K562 (cell line): ENCODE data around the gene PTPN7. TPM values are rescaled to one million over a fixed set of nuclear protein-coding genes. Genes with fewer than 3 reads are reported as not detected.

ENCODE experiments used
- ARNT ChIP-seq, 2 experiments: fragments of 450-650 bp; IDR thresholded peaks; 2 replicates each; pipeline ENCODE4 v1.6.1; 2016; ENCODE audit warnings: mild to moderate bottlenecking in 1 of 2
- CBFB ChIP-seq: sonication (generic); formaldehyde crosslinking; IDR thresholded peaks from 2 replicates; pipeline ENCODE4 v1.4.0; 2020; ENCODE audit warnings: mild to moderate bottlenecking, missing genetic modification reagents
- ELF2 ChIP-seq: fragments of 250-450 bp; sonication (Bioruptor Pico); IDR thresholded peaks from 2 replicates; pipeline ENCODE4 v1.5.0; 2021; ENCODE audit warnings: mild to moderate bottlenecking
- ELF4 ChIP-seq: fragments of 450-650 bp; formaldehyde crosslinking; IDR thresholded peaks from 2 replicates; pipeline ENCODE4 v1.4.0; 2022; ENCODE audit warnings: missing genetic modification characterization
- HDAC2 ChIP-seq: fragments of 450-650 bp; IDR thresholded peaks from 2 replicates; pipeline ENCODE4 v1.6.1; 2016; ENCODE audit warnings: mild to moderate bottlenecking
- NCOA4 ChIP-seq: fragments of 450-650 bp; IDR thresholded peaks from 2 replicates; pipeline ENCODE4 v1.6.1; 2018; ENCODE audit warnings: mild to moderate bottlenecking; ENCODE audit not compliant: partially characterized antibody
- NONO ChIP-seq, 2 experiments: fragments of 200-400 bp in 1 of 2; fragments of 450-650 bp in 1 of 2; formaldehyde crosslinking in 1 of 2; IDR thresholded peaks; 2 replicates each; pipeline ENCODE4 v1.6.1; 2017; ENCODE audit warnings: low read depth in 2 of 2, mild to moderate bottlenecking in 2 of 2, moderate library complexity in 2 of 2, low read length in 1 of 2
- PHB ChIP-seq: fragments of 250-450 bp; sonication (Bioruptor Pico); IDR thresholded peaks from 2 replicates; pipeline ENCODE4 v1.5.0; 2021
- RHOXF2B ChIP-seq: fragments of 250-450 bp; sonication (Bioruptor Pico); conservative IDR thresholded peaks from 2 replicates; pipeline ENCODE4 v1.5.1; 2021
- SMARCA5 ChIP-seq: fragments of 450-650 bp; IDR thresholded peaks from 2 replicates; pipeline ENCODE4 v1.6.1; 2016
- TAF15 ChIP-seq: fragments of 200-400 bp; formaldehyde crosslinking; IDR thresholded peaks from 2 replicates; pipeline ENCODE4 v1.6.1; 2017; ENCODE audit warnings: mild to moderate bottlenecking, low read depth, low read length, moderate library complexity
- TAF7 ChIP-seq: fragments of 450-650 bp; IDR thresholded peaks from 2 replicates; pipeline ENCODE4 v1.6.1; 2016; ENCODE audit warnings: missing genetic modification characterization, missing compliant biosample characterization
- TAF9B ChIP-seq: fragments of 450-650 bp; IDR thresholded peaks from 2 replicates; pipeline ENCODE4 v1.6.1; 2018; ENCODE audit warnings: mild to moderate bottlenecking; ENCODE audit not compliant: partially characterized antibody
- TFAM ChIP-seq: fragments of 250-450 bp; sonication (Bioruptor Pico); conservative IDR thresholded peaks from 2 replicates; pipeline ENCODE4 v1.5.0; 2021; ENCODE audit warnings: mild to moderate bottlenecking, moderate library complexity
- TGIF2 ChIP-seq: sonication (generic); formaldehyde crosslinking; IDR thresholded peaks from 2 replicates; pipeline ENCODE4 v1.8.1; 2022; ENCODE audit warnings: mild to moderate bottlenecking, missing genetic modification reagents, moderate library complexity
- TRIM24 ChIP-seq, 2 experiments: fragments of 450-650 bp; IDR thresholded peaks; 2 replicates each; pipeline ENCODE4 v1.6.1; 2016
- YBX1 ChIP-seq: fragments of 450-650 bp; IDR thresholded peaks from 2 replicates; pipeline ENCODE4 v1.7.1; 2016; ENCODE audit warnings: mild to moderate bottlenecking
- ZBTB8A ChIP-seq: fragments of 450-650 bp; IDR thresholded peaks from 2 replicates; pipeline ENCODE4 v1.6.1; 2018; ENCODE audit warnings: mild to moderate bottlenecking, moderate library complexity; ENCODE audit not compliant: partially characterized antibody
- ZNF134 ChIP-seq: fragments of 250-450 bp; sonication (Bioruptor Pico); conservative IDR thresholded peaks from 2 replicates; pipeline ENCODE4 v1.4.0; 2020
- ZNF217 ChIP-seq: sonication (generic); formaldehyde crosslinking; IDR thresholded peaks from 2 replicates; pipeline ENCODE4 v1.8.0; 2022; ENCODE audit warnings: mild to moderate bottlenecking, missing genetic modification reagents
- ZNF232 ChIP-seq: sonication (generic); formaldehyde crosslinking; IDR thresholded peaks from 2 replicates; pipeline ENCODE4 v1.8.0; 2022; ENCODE audit warnings: mild to moderate bottlenecking, missing genetic modification reagents
- polyA plus RNA-seq, 8 experiments: library from polyadenylated mRNA; depleted of rRNA in 4 of 8; stranded (reverse) in 5 of 8; unstranded in 3 of 8; fragments of >200 nt; fragmentation: Nextera tagmentation in 2 of 8; fragmentation: Illumina TruSeq in 1 of 8; extraction: Ambion mirVana in 2 of 8; extraction: Trizol in 1 of 8; gene quantifications; 2 replicates each; pipeline versions ENCODE4 v1.2.1 to v1.2.3, GENCODE V29; 2011 to 2014; ENCODE audit warnings: inconsistent platforms in 1 of 8, missing spikeins in 1 of 8
- total RNA-seq, 7 experiments: library from RNA; depleted of rRNA in 6 of 7; stranded (reverse); fragments of >200 nt in 6 of 7; fragmentation: Illumina TruSeq in 2 of 7; extraction: Trizol in 2 of 7; gene quantifications; 2 replicates each; pipeline versions ENCODE4 v1.2.1 to v1.2.3, GENCODE V29; 2011 to 2021; ENCODE audit warnings: low replicate concordance in 1 of 7
- TF ChIP-seq, protein P1 (sequence below), 3 experiments: fragments of 200-800 bp in 1 of 3; fragments of 250-450 bp in 1 of 3; fragments of 450-650 bp in 1 of 3; sonication (Bioruptor Pico) in 1 of 3; sonication (Bioruptor generic) in 1 of 3; formaldehyde crosslinking in 1 of 3; IDR thresholded peaks; 2 replicates each; pipeline versions ENCODE4 v1.6.1 to v1.8.0; 2016 to 2022; ENCODE audit warnings: mild to moderate bottlenecking in 2 of 3, missing genetic modification characterization in 2 of 3, missing compliant biosample characterization in 1 of 3, moderate library complexity in 1 of 3
- TF ChIP-seq, protein P2 (sequence below): fragments of 250-450 bp; sonication (Bioruptor Pico); IDR thresholded peaks from 2 replicates; pipeline ENCODE4 v1.5.0; 2021; ENCODE audit warnings: mild to moderate bottlenecking, moderate library complexity

The PTPN7 gene
- total and polyA plus RNA-seq, 9 of the 15 experiments (the other 6 are each of a cell fraction or from before 2014, with no cell fraction given), result 18.7 to 144 (median 120) TPM

DNA sequence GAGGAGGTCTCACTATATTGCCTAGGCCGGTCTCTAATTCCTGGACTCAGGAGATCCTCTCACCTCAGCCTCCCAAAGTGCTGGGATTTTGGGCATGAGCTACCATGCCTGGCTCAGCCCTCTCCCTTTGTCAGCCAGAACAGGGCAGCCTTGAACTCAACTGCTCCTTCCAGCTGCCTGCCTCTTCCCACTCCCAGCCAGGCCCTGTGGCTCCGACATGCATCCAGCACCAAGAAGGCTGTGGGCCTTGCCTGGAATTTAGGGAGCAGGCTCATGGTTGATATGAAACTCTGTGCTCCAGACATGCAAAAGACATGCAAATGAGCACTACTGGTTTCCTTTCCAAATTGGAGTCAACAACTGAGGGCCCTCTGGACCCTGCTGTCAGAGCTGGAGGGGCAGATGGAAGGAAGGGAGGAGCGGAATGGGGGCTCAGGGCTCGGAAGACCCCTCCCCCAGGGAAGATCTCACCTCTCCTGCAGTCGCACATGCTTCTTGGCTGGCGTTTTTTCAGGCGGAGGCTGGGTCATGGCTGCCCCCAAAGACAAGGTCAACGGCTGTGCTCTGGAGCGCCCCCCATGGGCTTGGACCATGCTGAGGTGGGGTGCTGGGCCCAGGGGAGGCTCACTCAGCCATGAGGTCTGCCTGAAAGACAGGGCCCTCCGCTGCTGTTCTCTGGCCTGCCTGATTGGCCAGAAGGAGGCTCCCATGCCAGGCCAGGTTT lies 1.4 kb downstream of the PTPN7 start (continued):
- TF ChIP-seq NONO (IDR thresholded peaks at IDR 0.05; ENCODE audit: low read depth in 2 of 2, low read length in 1 of 2), result peak in 1 of 2 experiments; percentile 72; a peak in 1 of 4 replicates
- no peak for TF ChIP-seq ARNT (IDR thresholded peaks at IDR 0.05)
- TF ChIP-seq ZNF217 (CRISPR knock-in tag), result no peak
- no peak for TF ChIP-seq TFAM (CRISPR knock-in tag)
- TF ChIP-seq TAF9B, result no peak
- TF ChIP-seq HDAC2, result peak; percentile 55; the same call in 1 of the 2 replicates
- no peak for TF ChIP-seq TAF15
- TF ChIP-seq YBX1, result no peak
- TF ChIP-seq CBFB (CRISPR knock-in tag), result peak; percentile 7; the same call in 1 of the 2 replicates
- no peak for TF ChIP-seq TRIM24 (IDR thresholded peaks at IDR 0.05)
- no peak for TF ChIP-seq TAF7 (tag)
- TF ChIP-seq TGIF2, result no peak; the same call in 1 of the 2 replicates
- 0 out of 2 replicates have a peak, but pooled peaks have one; percentile 5 for TF ChIP-seq RHOXF2B (CRISPR knock-in tag)
- TF ChIP-seq ELF2, result 0 out of 2 replicates have a peak, but pooled peaks have one; percentile 51
- no peak for TF ChIP-seq ZBTB8A
- TF ChIP-seq, protein P1, sequence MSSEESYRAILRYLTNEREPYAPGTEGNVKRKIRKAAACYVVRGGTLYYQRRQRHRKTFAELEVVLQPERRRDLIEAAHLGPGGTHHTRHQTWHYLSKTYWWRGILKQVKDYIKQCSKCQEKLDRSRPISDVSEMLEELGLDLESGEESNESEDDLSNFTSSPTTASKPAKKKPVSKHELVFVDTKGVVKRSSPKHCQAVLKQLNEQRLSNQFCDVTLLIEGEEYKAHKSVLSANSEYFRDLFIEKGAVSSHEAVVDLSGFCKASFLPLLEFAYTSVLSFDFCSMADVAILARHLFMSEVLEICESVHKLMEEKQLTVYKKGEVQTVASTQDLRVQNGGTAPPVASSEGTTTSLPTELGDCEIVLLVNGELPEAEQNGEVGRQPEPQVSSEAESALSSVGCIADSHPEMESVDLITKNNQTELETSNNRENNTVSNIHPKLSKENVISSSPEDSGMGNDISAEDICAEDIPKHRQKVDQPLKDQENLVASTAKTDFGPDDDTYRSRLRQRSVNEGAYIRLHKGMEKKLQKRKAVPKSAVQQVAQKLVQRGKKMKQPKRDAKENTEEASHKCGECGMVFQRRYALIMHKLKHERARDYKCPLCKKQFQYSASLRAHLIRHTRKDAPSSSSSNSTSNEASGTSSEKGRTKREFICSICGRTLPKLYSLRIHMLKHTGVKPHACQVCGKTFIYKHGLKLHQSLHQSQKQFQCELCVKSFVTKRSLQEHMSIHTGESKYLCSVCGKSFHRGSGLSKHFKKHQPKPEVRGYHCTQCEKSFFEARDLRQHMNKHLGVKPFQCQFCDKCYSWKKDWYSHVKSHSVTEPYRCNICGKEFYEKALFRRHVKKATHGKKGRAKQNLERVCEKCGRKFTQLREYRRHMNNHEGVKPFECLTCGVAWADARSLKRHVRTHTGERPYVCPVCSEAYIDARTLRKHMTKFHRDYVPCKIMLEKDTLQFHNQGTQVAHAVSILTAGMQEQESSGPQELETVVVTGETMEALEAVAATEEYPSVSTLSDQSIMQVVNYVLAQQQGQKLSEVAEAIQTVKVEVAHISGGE (CRISPR knock-in tag; IDR thresholded peaks at IDR 0.05), result no peak; a peak in 1 of 6 replicates
- TF ChIP-seq NCOA4, result no peak
- TF ChIP-seq PHB (CRISPR knock-in tag), result no peak
- TF ChIP-seq, protein P2, sequence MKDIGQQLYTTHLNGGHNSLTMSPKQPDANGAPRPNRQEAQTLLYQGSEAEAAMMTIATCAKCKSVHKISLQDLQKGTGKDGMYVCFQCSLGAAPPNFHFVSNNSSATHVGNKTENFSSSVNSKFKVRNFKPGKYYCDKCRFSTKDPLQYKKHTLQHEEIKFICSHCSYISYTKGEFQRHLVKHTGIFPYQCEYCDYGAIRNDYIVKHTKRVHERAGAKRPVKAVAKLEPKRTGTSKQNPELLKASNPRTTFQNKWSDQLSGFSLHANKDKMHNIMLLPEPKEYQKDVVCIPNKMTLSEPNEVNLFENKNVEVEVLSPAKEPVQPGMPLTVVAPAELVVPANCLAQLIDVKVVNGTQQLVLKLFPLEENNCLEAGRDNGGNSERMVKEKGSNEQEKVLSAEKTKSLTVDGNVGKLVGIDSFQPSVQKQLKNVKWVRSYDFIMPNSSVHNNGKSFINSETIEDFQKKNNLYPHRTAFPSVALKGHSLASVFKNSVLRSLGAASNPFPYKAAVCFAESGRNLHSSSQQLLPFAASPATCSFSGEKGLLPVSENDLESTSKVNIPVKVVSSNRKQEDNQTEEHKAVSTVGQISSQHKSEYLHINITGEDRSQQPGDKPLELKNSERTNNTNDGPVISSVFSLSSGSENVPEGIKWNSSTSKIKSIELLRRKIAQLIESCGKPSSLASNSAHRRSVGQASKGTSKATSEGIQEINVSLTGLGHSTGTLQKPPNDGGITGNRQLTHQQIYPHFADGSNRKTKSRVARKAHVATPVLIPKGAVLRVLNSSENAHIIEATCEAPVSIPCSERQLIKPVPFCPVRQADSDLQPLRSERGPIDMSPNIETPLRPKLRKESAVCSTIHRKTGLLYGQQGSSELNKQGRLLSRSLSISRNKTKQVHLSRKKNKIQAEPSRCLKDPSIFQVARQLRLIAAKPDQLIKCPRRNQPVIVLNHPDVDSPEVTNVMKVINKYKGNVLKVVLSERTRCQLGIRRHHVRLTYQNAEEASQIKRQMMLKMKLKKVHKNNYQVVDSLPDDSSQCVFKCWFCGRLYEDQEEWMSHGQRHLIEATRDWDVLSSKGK (CRISPR knock-in tag), result no peak
- no peak for TF ChIP-seq ELF4 (CRISPR knock-in tag)
- TF ChIP-seq ZNF232 (CRISPR knock-in tag), result 0 out of 2 replicates have a peak, but pooled peaks have one; percentile 47
- TF ChIP-seq ZNF134 (CRISPR knock-in tag), result no peak
- no peak for TF ChIP-seq SMARCA5
